ENCODE measurements around the gene MT1X.

Gene MT1X

GRCh38 chr16:56724191-56724590, 41.9 kb downstream of the MT1X start:
- POLR2A ChIA-PET: no interaction called here
- no peak for DNase-seq (ENCODE audit: extremely low spot score)
- TF ChIP-seq CTCF (IDR thresholded peaks at IDR 0.05; ENCODE audit: control extremely low read depth, extremely low read depth, low read depth, missing control alignments): no peak
- CTCF ChIA-PET: interaction anchor here (1.8 kb wide), 1 partner anchor 21 kb away, joined by 6 read pairs; no protein-coding TSS in a partner anchor

- ChIA-PET POLR2A (no interaction called here), CTCF (interaction anchor here (1.1 to 4.2 kb wide), 3 partner anchors 9 to 125 kb away, joined by 3 to 15 read pairs (median 3); no protein-coding TSS in a partner anchor)
- no peak for TF ChIP-seq CTCF (IDR thresholded peaks at IDR 0.05; ENCODE audit: control extremely low read depth, extremely low read depth, low read depth, missing control alignments)
Observed at GRCh38 chr16:56726283-56726682, 44.0 kb downstream of the MT1X start.

GRCh38 chr16:56726926-56727325, 44.7 kb downstream of the MT1X start:
- DNase-seq (ENCODE audit: extremely low spot score): no peak
- POLR2A ChIA-PET: no interaction called here
- CTCF ChIA-PET: interaction anchor here (1.1 to 4.2 kb wide), 2 partner anchors 9 to 126 kb away, joined by 3 to 15 read pairs; no protein-coding TSS in a partner anchor
- TF ChIP-seq CTCF (IDR thresholded peaks at IDR 0.05; ENCODE audit: control extremely low read depth, extremely low read depth, low read depth, missing control alignments): no peak

More at GRCh38 chr16:56726283-56726682, 44.0 kb downstream of the MT1X start:
- DNase-seq (ENCODE audit: extremely low spot score): no peak

GRCh38 chr16:56728027-56728426, 45.8 kb downstream of the MT1X start:
- DNase-seq (ENCODE audit: extremely low spot score): no peak
- ChIA-PET POLR2A (no interaction called here), CTCF (interaction anchor here (0.9 to 4.2 kb wide), 3 partner anchors 10 to 26 kb away, joined by 3 to 15 read pairs (median 5); no protein-coding TSS in a partner anchor)
- no peak for TF ChIP-seq CTCF (IDR thresholded peaks at IDR 0.05; ENCODE audit: control extremely low read depth, extremely low read depth, low read depth, missing control alignments)

GRCh38 chr16:56728980-56729734, 46.9 kb downstream of the MT1X start:
- no peak for DNase-seq (ENCODE audit: extremely low spot score)
- CTCF ChIA-PET: interaction anchor here (1.0 to 4.2 kb wide), 3 partner anchors 9 to 27 kb away, joined by 4 to 15 read pairs (median 5); no protein-coding TSS in a partner anchor
- no peak for TF ChIP-seq CTCF (IDR thresholded peaks at IDR 0.05; ENCODE audit: control extremely low read depth, extremely low read depth, low read depth, missing control alignments)
- POLR2A ChIA-PET: no interaction called here

- ChIA-PET CTCF (interaction anchor here (1.0 to 4.2 kb wide), 4 partner anchors 10 to 28 kb away, joined by 3 to 15 read pairs (median 4); no protein-coding TSS in a partner anchor), POLR2A (no interaction called here)
- TF ChIP-seq CTCF (IDR thresholded peaks at IDR 0.05; ENCODE audit: control extremely low read depth, extremely low read depth, low read depth, missing control alignments): no peak
- DNase-seq (ENCODE audit: extremely low spot score): peak; percentile 95
Observed at GRCh38 chr16:56729735-56730662, 47.7 kb downstream of the MT1X start, which contains the start of gene NUP93. Gene NUP93, plus strand, starts transcription at chr16:56730129. Its CDS starts 18,119 bp downstream, at chr16:56748248.

All from GM10248 (cell line).